SU-DHL-6 (cell line): Measurements from ENCODE around the gene IL10RA.

Source experiments
- EZH2phosphoT487 ChIP-seq: fragments of 200-600 bp; sonication (generic), shearing (Covaris generic); conservative IDR thresholded peaks from 2 replicates; pipeline ENCODE4 v1.6.1; 2018; ENCODE audit warnings: mild to moderate bottlenecking, antibody characterized with exemption, low read length, moderate library complexity, mixed read lengths
- TF ChIP-seq, protein P1 (sequence below): fragments of 200-600 bp; sonication (generic); IDR thresholded peaks from one replicate; pipeline ENCODE4 v1.5.1; 2017; ENCODE audit warnings: antibody characterized with exemption, mild to moderate bottlenecking, low read length, moderate library complexity; ENCODE audit not compliant: insufficient read depth, poor library complexity, severe bottlenecking

DNA sequence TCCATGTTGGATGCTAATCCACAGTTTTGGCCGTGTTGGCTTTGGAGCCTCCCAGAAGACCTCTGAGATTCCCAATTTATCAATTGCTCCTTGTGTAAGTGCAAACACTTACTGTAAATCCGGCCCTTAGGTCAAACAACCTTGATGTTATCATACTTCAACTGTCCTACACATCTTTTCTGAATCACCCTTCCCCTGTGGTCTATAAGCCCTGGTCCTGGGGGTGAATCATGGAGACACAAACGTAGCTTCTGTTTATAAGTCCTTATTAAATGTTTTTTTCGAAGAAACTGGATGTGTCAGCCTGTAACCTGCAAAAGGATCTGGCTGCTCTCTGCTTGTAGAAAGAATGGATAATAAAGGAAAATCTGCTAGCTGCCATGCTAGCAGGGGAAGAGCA is 1.7 kb upstream of the IL10RA start:
- TF ChIP-seq, protein P1, sequence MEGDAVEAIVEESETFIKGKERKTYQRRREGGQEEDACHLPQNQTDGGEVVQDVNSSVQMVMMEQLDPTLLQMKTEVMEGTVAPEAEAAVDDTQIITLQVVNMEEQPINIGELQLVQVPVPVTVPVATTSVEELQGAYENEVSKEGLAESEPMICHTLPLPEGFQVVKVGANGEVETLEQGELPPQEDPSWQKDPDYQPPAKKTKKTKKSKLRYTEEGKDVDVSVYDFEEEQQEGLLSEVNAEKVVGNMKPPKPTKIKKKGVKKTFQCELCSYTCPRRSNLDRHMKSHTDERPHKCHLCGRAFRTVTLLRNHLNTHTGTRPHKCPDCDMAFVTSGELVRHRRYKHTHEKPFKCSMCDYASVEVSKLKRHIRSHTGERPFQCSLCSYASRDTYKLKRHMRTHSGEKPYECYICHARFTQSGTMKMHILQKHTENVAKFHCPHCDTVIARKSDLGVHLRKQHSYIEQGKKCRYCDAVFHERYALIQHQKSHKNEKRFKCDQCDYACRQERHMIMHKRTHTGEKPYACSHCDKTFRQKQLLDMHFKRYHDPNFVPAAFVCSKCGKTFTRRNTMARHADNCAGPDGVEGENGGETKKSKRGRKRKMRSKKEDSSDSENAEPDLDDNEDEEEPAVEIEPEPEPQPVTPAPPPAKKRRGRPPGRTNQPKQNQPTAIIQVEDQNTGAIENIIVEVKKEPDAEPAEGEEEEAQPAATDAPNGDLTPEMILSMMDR = no peak
- no peak for TF ChIP-seq EZH2phosphoT487
